ENCODE data around the gene SPRR4.

The SPRR4 gene

GRCh38 chr1:152961226-152961891 is 9.1 kb upstream of the SPRR4 start:
- TF ChIP-seq CTCF (IDR thresholded peaks at IDR 0.05; ENCODE audit: low read depth, low read length, missing control alignments), result no peak
- H3K4me3 ChIP-seq (ENCODE audit: low read depth, low read length), result no peak overlapping the region
- in situ Hi-C loops (cut with HindIII; ENCODE audit: low sequenced_read_pairs), result no loop called here
- DNase-seq (ENCODE audit: low read depth), result no peak

GRCh38 chr1:152962876-152963415 is 7.5 kb upstream of the SPRR4 start:
- in situ Hi-C loops (cut with HindIII; ENCODE audit: low sequenced_read_pairs), result no loop called here
- no peak for TF ChIP-seq CTCF (IDR thresholded peaks at IDR 0.05; ENCODE audit: low read depth, low read length, missing control alignments)
- no peak for DNase-seq (ENCODE audit: low read depth)
- H3K4me3 ChIP-seq (ENCODE audit: low read depth, low read length), result no peak overlapping the region

GRCh38 chr1:152964536-152964935 is 5.9 kb upstream of the SPRR4 start:
- no peak for DNase-seq (ENCODE audit: low read depth)
- no peak overlapping the region for H3K4me3 ChIP-seq (ENCODE audit: low read depth, low read length)
- in situ Hi-C loops (cut with HindIII; ENCODE audit: low sequenced_read_pairs), result no loop called here
- TF ChIP-seq CTCF (IDR thresholded peaks at IDR 0.05; ENCODE audit: low read depth, low read length, missing control alignments), result no peak

GRCh38 chr1:152965853-152966252 is 4.6 kb upstream of the SPRR4 start:
- in situ Hi-C loops (cut with HindIII; ENCODE audit: low sequenced_read_pairs), result no loop called here
- no peak for DNase-seq (ENCODE audit: low read depth)
- H3K4me3 ChIP-seq (ENCODE audit: low read depth, low read length), result no peak overlapping the region
- TF ChIP-seq CTCF (IDR thresholded peaks at IDR 0.05; ENCODE audit: low read depth, low read length, missing control alignments), result no peak

- in situ Hi-C loops (cut with HindIII; ENCODE audit: low sequenced_read_pairs), result no loop called here
Observed at GRCh38 chr1:152967201-152967600, 3.2 kb upstream of the SPRR4 start.

GRCh38 chr1:152968248-152968647 is 2.2 kb upstream of the SPRR4 start:
- H3K4me3 ChIP-seq (ENCODE audit: low read depth, low read length), result no peak overlapping the region
- no peak for DNase-seq (ENCODE audit: low read depth)
- TF ChIP-seq CTCF (IDR thresholded peaks at IDR 0.05; ENCODE audit: low read depth, low read length, missing control alignments), result no peak
- in situ Hi-C loops (cut with HindIII; ENCODE audit: low sequenced_read_pairs), result no loop called here

More at GRCh38 chr1:152967201-152967600, 3.2 kb upstream of the SPRR4 start:
- H3K4me3 ChIP-seq (ENCODE audit: low read depth, low read length), result no peak overlapping the region
- TF ChIP-seq CTCF (IDR thresholded peaks at IDR 0.05; ENCODE audit: low read depth, low read length, missing control alignments), result no peak
- no peak for DNase-seq (ENCODE audit: low read depth)
